ENCODE data around the gene DHRS1.

DNA sequence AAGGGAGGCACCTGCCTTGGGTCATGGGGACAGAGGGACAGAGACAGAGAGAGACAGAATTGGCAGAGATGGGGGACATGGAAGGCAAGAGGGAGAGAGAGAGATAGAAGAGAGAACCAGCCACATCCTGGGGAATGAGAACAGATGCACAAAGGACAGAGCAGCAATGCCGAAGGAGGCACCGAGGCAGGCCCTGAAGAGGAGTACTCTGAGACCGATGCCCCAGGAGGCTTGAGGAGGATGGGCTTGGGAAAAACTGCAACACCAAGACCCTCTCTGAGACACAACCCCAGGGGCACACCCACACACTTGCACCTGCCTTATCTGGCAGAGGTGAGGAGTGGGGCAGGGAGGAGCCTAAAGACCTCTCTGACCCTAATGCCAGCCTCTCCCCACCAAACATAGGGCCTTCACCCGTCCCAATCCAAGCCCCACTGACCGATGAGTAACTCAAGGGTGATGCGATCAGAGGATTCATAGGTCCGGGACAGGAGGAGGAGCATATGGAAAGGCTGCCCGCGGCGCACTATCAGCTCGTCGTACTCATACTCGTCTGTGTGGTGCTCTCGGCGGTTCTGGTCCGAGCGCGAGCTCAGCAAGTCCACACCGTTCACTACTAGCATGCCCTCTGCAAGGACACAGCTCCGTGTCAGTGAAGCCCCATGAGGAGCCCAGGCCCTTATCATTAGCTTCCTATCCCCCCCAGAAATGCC is 38.2 kb downstream of the DHRS1 start:
- TF ChIP-seq, protein P1, sequence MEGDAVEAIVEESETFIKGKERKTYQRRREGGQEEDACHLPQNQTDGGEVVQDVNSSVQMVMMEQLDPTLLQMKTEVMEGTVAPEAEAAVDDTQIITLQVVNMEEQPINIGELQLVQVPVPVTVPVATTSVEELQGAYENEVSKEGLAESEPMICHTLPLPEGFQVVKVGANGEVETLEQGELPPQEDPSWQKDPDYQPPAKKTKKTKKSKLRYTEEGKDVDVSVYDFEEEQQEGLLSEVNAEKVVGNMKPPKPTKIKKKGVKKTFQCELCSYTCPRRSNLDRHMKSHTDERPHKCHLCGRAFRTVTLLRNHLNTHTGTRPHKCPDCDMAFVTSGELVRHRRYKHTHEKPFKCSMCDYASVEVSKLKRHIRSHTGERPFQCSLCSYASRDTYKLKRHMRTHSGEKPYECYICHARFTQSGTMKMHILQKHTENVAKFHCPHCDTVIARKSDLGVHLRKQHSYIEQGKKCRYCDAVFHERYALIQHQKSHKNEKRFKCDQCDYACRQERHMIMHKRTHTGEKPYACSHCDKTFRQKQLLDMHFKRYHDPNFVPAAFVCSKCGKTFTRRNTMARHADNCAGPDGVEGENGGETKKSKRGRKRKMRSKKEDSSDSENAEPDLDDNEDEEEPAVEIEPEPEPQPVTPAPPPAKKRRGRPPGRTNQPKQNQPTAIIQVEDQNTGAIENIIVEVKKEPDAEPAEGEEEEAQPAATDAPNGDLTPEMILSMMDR (IDR thresholded peaks at IDR 0.05; ENCODE audit: borderline replicate concordance, extremely low read depth, low read length, poor library complexity, severe bottlenecking) = no peak
- TF ChIP-seq EZH2 (IDR thresholded peaks at IDR 0.05; ENCODE audit: borderline replicate concordance, low read depth, low read length, severe bottlenecking) = no peak
